ENCODE results near the gene TBX5. TPM values are rescaled to one million over a fixed set of nuclear protein-coding genes. Genes with fewer than 3 reads are reported as not detected.

TBX5 gene
- polyA plus RNA-seq (ENCODE audit: insufficient read length in 4 of 4), result under 1 TPM in 1 of 4 donors, not detected in 3; 0.13 TPM

GRCh38 chr12:114405519-114406271, at the start of gene TBX5:
TBX5 (minus strand) TSS chr12:114406144; CDS start chr12:114403898, 2,246 bp downstream.
- no peak for DNase-seq (ENCODE audit: low read depth in 4 of 4, low spot score in 3 of 4)

GRCh38 chr12:114451657-114452056, 45.7 kb upstream of the TBX5 start:
- no peak for DNase-seq (ENCODE audit: low read depth in 4 of 4, low spot score in 3 of 4)

- DNase-seq (ENCODE audit: low read depth in 4 of 4, low spot score in 3 of 4), result no peak
Observed at GRCh38 chr12:114450515-114451300, 44.8 kb upstream of the TBX5 start.

- no peak for DNase-seq (ENCODE audit: low read depth in 4 of 4, low spot score in 3 of 4)
Observed at GRCh38 chr12:114450019-114450418, 44.1 kb upstream of the TBX5 start.

- no peak for DNase-seq (ENCODE audit: low read depth in 4 of 4, low spot score in 3 of 4)
Observed at GRCh38 chr12:114448618-114448933, 42.6 kb upstream of the TBX5 start.

- DNase-seq (ENCODE audit: low read depth in 4 of 4, low spot score in 3 of 4), result no peak
Observed at GRCh38 chr12:114447799-114448617, 42.1 kb upstream of the TBX5 start.

- no peak for DNase-seq (ENCODE audit: low read depth in 4 of 4, low spot score in 3 of 4)
Observed at GRCh38 chr12:114447274-114447716, 41.4 kb upstream of the TBX5 start.

GRCh38 chr12:114445401-114446323, 39.7 kb upstream of the TBX5 start:
- DNase-seq (ENCODE audit: low read depth in 4 of 4, low spot score in 3 of 4), result no peak

GRCh38 chr12:114444422-114445279, 38.7 kb upstream of the TBX5 start:
- no peak for DNase-seq (ENCODE audit: low read depth in 4 of 4, low spot score in 3 of 4)

- DNase-seq (ENCODE audit: low read depth in 4 of 4, low spot score in 3 of 4), result no peak
Observed at GRCh38 chr12:114443607-114444421, 37.9 kb upstream of the TBX5 start.

GRCh38 chr12:114442578-114442977, 36.6 kb upstream of the TBX5 start:
- DNase-seq (ENCODE audit: low read depth in 4 of 4, low spot score in 3 of 4), result no peak

GRCh38 chr12:114441545-114441944, 35.6 kb upstream of the TBX5 start:
- no peak for DNase-seq (ENCODE audit: low read depth in 4 of 4, low spot score in 3 of 4)

GRCh38 chr12:114441039-114441383, 35.1 kb upstream of the TBX5 start:
- no peak for DNase-seq (ENCODE audit: low read depth in 4 of 4, low spot score in 3 of 4)

GRCh38 chr12:114440270-114441038, 34.5 kb upstream of the TBX5 start:
- no peak for DNase-seq (ENCODE audit: low read depth in 4 of 4, low spot score in 3 of 4)

- DNase-seq (ENCODE audit: low read depth in 4 of 4, low spot score in 3 of 4), result no peak
Observed at GRCh38 chr12:114439817-114440216, 33.9 kb upstream of the TBX5 start.

GRCh38 chr12:114439261-114439683, 33.3 kb upstream of the TBX5 start:
- no peak for DNase-seq (ENCODE audit: low read depth in 4 of 4, low spot score in 3 of 4)

GRCh38 chr12:114438635-114439256, 32.8 kb upstream of the TBX5 start:
- no peak for DNase-seq (ENCODE audit: low read depth in 4 of 4, low spot score in 3 of 4)
